Muscle of arm (tissue), 12 donors: Measurements from ENCODE around the gene TBCK. TPM values are rescaled to one million over a fixed set of nuclear protein-coding genes. Genes with fewer than 3 reads are reported as not detected.

Source experiments
- DNase-seq: peaks from one replicate; pipeline ENCODE4 v3.0.0-alpha.2; 2013
- polyA plus RNA-seq, 12 donors: library from polyadenylated mRNA; unstranded; fragments of 120-200 nt; gene quantifications; one replicate each; pipeline ENCODE4 v1.2.1, GENCODE V29; 2013; ENCODE audit not compliant: insufficient read length in 12 of 12

Gene TBCK
- polyA plus RNA-seq, 12 donors, result 12.9 to 39.3 (median 28.9) TPM; not detected in 1

DNA sequence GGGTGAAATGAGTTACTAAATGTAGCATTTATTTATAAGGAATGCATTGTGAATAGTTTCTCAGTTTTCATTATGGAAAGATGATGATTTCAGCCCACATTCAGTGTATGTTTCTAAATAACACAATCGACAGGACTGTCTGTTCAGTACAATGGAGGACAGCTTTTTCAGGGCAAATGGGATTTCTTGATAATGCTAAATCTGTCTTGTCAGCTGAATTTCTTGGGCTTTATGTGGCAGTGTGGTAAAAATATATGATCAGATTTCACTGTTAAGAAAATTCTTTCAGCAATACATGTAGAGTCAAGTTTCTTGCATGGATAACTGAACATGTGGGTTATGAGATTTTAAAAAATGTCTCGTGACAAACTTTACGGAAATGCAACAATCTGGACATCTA, 269.9 kb downstream of the TBCK start:
- DNase-seq, result no peak

DNA sequence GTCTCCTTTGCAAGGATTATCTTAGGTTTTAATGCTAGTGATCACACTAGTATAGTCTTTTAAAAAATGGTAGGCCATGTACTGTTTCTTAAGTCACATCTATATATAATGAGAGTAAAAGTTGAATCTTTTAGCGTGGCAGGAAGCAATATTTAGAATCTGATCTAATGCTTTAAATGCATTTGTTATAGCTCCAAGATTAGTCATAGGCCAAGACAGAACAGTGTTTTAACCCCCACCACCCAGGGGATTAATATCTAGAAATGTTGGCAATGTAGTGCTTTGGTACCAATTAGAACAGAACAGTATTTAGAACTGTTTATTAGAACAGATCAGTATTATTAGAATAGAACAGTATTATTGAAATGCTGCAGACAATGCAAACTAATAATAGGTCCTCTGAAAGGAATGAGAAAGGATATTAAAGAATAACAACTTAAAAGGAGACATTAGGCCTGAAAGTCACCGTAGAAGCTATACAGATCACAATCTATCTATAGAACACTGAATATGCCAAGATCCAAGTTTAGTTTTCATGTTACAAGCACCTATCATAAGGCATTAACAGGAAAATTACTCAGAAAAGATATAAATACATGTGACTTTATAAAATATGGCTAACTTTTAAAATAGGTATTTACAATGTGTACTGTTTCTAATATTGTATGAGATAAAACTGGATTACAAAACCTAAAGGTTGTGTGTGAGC, 274.6 kb downstream of the TBCK start:
- no peak for DNase-seq

DNA sequence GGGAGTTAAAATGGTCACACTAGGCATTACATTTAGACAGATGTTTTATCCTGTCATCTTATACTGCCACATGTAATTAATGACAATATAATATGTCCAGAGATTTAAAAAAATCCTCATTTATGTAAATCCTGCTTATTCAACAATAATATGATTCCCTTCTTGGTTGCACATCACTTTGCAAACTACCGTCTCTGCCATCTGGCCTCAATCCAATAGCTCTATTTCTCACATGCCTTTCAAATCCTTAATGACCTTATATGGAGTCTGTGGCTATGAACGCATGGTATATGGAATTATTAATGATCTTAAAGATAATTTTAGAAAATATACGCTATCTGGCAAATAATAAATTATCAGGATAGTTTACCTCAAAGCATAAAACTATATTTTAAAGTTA, 276.2 kb downstream of the TBCK start:
- DNase-seq, result peak; percentile 12

DNA sequence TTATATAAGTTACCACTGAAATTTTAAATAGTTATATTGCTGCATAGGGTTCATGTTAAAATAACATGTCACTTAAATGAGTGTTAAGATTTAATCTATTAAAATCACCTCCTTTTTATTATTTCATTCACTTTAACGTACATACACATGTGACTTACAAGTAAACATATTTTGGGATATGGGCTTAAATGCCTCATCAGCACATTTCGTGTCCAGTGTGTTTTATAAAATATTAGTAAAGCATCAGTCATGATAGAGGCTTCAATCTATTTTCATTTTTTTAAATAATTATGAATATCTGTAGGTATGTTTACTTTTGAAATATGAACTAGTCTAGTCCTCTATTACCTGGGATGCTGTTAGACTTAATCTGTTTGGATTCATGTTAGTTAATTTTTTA, 277.1 kb downstream of the TBCK start:
- no peak for DNase-seq

DNA sequence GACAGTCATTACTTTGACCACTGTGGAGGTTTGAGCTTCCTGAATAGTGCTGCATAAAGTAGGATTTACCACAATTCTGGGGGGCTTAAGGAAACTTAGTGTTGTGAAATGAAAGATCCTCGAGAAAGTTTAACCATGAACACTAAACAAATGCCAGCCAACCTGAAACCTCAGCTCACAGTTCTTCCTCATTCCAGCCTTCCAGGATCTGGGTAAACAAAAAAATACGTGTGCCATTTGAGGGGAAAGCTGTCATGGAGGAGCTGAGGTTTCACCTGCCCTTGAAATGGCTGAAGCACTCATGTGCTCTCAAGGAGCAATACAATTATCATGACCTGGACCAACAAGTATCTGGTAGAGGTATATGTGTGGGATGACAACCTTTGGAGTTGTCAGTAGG, 278.0 kb downstream of the TBCK start:
- DNase-seq, result no peak

DNA sequence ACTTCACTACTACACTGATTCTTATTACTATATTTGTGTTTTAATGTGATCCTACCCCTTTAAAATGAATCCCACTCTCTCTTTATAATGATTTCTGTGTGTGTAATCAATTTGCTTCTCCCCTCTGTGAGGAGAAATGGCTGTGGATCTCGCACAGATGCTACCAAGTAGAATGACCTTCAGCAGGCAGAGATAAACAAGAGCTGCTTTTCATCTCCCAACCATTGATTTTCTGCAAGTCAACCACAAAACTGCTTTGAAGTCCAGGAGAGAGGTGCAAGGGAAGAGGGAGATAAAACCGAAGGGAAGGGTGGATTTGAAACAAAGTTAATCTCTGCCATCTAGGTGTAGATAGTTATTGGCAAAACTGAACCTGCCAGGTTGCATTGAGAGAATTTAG, 279.2 kb downstream of the TBCK start:
- DNase-seq, result no peak

DNA sequence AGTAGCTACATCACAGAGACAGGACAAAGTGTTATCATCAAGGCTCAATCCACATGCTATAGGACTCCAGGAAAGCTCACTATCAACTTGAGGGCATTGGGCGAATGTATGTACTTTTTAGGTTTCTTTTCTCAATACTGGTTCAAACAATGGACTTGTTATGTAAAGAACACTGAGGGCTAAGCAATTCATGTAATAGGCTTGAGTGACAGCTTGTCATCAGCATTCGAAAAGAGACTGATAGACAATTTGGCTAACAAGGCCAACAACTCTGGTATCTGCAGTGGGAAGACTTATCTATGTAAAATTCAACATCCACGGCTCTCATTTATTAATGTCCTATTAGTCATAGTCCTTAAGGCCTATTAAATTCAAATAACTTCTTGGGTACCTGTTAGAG, 279.7 kb downstream of the TBCK start:
- no peak for DNase-seq

DNA sequence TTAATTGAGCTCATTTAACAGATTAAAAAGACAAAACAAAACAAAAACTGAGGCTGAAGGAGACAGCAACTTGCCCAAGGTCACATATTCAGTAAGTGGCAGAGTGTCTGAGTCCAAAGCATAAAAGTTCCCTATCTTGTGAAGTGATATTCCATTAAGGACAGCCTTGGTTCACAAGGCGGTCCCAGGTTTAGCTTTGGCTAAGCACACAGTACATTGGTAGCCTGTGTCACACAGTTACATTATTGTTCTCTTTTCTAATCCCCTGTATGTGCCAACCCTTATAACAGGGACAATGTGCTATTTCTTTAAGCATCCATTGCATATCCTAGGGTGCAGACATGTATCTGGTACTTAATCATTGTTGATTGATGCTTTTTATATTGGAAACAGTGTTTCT, 280.8 kb downstream of the TBCK start:
- no peak for DNase-seq

DNA sequence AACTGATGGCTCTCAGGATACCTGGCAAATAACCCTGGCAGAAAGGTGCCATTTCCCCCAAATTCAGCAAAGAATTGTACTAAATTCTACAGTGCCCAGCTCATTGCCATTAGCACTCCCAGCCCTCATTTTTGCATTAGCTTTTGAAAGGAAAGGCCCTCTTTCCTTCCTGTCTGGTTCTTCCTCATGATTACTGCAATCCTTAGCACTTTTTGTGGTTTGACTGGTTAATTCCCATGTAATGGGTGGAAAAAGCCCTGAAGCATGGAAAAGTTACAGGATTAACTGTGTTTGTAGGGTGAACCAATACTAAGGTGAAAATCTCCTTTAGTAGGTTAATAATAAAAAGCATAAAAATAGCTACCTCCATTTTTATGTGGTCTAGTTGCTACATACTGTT, 281.3 kb downstream of the TBCK start:
- DNase-seq, result no peak

DNA sequence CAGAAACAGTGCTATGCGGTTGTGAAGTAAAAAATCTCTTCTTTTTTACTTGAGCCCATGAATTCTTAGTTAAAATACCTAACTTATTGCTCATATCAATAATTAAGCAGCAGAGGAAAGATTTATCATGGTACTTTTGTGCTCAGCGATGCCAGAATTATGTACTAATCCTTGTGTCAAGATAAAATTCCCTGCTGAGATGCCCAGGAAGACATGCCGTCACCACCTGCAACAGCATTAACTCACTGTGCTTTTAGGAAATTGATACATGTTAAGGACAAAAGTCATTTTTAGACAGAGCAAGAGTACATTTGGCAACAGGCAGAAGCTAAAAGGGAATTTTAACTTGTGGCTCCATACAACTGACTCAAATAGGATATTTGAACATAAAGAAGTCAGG, 281.8 kb downstream of the TBCK start:
- DNase-seq, result no peak

DNA sequence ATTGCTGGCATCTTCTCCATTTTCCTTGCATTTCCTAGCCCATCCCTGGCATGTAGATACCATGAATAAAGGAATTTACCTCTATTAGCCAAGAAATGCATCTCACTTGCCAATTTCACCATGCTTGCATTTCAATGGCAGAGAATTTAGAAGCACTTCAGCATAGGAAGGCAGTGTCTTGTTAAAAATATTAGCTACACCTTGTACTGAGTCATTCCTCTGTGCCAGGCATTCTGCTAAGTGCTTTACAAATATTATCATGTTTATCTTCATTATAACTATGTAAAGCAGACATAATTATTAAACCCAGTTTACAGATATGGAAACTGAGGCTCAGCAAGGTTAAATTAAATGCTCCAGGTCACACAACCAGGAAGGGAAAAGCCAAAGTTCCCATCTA, 282.5 kb downstream of the TBCK start:
- DNase-seq, result no peak

DNA sequence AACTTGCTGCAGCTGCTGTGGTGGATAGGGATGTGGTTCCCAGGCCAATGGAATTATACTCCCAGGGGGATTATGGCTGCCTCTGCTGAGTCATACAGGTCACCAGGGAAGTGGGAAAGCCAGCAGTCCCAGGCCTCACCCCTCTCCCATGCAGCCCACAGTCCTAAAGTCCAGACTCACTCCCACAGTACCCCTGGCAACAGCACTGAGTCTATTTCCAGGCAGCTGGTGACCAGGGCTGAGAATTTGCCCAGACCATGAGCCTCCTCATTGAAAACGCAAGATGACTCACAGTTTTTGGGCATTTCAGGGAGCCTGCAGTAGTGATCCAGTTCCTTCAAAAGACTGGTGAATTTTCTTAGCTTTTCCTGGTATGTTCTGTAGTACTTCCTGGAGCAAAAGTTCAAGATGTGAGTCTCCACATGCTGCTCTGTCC, 283.1 kb downstream of the TBCK start:
- no peak for DNase-seq

DNA sequence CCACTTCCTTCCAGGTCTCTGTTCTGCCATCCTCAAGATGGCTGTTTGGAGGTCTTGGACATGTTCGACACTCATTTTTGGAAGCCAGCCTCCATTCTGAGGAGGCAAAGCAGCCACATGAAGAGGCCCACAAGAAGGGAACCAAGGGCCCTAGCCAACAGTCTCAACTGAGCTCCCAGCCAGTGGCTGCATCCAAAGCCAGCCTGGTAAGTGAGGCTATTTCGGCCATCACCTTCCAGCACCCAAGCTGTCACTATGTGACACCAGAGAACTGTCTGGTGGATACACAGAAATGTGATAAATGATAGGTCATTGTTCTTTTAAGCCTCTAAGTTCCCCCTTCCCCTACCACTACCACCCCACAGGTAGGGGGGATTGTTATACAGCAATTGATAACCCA, 293.6 kb downstream of the TBCK start:
- no peak for DNase-seq

DNA sequence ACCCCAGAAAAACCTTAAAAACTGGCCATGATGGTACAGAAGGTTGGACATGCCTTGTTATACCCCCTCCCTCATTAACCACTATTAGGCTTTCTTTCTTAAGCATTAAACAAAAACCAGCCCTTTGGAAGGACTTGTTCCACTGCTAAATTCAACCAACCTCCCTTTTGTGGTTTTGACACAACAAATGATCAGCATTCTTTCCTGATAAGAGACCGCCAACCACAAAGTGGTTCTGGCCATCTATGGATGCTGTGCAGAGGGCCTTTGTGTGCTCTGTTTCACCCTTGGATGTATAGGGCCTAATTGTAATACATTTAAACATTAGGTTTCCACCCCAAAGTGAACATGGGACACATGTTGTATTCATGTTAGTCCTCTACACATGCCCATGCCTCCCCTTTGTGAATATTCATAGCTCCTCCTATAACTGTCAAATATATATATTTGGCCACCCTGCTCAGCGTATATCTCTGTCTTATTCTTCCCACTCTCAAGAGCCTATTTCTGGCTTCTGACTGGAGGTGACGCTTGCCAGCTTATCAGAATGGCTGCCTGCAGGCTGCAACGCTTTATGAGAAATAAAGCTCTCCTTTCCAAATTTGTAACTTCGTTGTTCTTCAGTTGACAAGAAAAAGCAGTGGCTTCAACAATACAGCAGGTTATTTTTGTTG, 294.1 kb downstream of the TBCK start:
- DNase-seq, result no peak

DNA sequence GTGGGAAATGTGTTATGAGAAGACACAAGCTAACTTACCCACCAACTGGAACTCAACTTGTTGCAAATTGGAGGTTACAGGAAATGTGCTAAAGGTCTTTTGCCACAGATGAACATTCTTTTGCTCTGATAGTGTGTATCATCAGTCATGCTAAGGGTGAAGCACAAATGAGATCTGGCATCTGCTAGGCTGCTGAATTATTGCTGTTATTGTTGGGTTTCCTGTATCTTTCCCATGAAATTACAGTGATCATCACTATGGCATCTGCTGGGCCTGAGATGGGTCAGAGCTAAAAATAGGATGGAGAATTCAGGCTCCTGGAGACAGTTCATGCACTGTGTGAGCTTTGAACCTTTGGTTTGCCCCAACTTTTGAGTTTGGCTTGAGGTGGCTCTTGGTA, 296.2 kb downstream of the TBCK start:
- no peak for DNase-seq

DNA sequence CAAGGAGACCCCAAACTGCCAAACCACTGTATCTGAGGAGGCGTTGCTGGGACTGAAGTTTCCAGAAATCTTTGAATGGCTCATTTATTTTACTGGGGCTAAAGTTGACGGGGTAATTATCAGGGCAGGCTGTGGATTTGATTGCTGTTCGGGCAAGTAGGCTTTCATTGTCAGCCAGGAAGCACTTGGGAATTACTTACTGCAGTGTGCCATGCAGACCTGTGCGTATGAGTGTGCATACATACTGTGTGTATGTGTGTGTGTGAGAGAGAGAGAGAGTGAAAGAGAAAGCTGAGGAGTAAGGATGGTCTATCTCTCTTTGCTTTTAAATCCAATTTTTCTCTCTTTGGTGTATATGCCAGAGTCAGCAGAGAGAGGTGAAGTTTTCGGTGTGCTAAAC, 298.0 kb downstream of the TBCK start:
- no peak for DNase-seq

DNA sequence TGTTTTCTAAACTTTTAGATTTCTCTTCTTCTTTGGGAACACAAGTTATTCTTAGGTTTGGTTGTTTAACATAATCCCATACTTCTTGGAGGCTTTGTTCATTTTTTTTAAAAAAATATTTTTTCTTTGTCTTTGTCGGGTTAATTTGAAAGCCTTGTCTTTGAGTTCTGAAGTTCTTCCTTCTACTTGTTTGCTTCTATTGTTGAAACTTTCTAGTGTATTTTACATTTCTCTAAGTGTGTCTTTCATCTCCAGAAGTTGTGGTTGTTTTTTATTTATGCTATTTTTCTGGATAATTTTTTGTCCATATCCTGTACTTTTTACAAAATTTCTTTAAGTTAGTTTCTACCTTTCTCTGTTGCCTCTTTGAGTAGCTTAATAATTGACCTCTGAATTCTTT, 304.6 kb downstream of the TBCK start:
- no peak for DNase-seq

DNA sequence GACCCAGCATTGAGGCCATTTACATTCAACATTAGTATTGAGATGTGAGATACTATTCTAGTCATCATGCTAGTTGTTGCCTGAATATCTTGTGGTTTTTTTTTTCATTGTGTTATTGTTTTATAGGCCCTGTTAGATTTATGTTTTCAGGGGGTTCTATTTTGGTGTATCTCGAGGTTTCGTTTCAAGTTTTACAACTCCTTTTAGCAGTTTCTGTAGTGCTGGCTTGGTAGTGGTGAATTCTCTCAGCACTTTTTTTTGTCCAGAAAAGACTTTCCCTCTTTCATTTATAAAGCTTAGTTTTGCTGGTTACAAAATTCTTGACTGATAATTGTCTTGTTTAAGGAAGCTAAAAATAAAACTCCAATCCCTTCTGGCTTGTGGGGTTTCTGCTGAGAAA, 305.2 kb downstream of the TBCK start:
- no peak for DNase-seq

DNA sequence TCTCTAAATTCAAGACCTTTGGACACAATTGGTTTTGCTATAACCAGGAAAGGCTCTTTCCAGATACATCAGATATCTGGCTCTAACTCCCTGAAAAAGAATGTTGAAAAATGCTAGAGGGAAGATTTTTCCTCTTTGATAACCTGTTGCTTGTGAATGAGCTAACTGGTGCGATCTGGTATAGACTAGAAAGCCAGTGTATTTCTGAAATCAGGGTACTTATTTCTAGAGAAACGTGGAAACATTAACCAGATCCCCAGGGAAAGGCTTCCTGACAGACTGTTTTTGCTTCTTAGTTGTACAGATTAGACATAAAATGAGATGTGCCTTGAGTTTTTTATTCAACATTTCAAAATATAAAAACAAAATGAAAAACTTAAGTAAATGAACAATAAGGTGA, 313.0 kb downstream of the TBCK start:
- no peak for DNase-seq

DNA sequence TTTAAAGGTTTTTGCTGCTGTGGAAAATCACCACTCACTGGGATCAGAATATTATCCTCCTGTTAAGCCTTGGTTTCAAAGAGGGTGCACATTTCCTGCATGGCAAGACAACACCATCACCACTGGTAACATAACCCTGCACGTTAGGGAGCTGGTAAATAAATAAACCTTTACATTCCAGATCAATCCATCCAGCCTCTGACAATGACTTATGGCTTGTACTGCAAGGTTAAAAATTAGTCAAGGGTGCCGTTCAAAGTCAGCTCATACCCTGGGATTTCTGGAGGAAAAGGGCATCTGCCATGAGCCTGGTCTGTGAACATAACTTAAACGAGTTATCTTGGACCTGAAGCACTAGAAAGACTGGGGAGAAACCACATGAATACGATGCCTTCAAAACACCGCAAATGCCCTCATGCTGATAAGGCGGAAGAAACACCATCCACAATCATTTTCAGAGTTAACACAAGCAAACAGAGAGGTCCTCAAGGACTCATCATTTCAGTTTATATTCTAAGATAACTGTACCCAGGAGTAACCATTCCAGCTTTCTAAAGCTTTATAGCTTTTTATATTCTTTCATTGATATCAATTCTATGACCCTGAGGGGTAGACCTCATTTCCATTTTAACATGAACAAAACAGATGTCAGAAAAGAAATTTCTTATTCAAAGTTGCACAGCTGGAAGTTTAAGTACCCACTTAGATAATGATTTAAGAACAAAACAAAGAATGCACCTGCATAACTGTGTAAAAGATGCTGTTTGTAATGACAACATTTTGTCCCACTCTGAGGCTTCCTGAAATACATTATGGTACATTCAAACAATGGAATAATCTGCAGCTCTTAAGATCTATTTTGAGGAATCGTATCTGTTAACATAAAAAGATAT, 317.6 kb downstream of the TBCK start:
- DNase-seq, result no peak

DNA sequence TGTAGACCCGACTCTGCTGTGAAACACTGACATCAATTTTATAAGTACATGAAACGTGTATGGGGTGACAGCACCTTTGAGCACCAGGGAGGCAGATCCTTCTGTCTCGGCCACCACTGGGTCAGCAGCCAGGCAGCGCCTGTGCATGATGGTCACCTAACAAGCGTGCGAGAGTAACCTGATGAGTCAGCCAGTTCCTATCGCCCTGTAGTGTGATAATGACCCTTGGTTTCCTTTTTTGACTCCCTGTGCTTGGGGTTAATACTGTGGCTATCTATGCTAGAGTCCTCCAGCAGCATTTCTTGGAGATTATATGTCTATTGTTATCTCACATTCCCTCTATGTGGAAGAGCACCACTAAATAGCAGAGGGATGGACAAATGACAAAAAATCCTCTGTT, 319.2 kb downstream of the TBCK start:
- no peak for DNase-seq

DNA sequence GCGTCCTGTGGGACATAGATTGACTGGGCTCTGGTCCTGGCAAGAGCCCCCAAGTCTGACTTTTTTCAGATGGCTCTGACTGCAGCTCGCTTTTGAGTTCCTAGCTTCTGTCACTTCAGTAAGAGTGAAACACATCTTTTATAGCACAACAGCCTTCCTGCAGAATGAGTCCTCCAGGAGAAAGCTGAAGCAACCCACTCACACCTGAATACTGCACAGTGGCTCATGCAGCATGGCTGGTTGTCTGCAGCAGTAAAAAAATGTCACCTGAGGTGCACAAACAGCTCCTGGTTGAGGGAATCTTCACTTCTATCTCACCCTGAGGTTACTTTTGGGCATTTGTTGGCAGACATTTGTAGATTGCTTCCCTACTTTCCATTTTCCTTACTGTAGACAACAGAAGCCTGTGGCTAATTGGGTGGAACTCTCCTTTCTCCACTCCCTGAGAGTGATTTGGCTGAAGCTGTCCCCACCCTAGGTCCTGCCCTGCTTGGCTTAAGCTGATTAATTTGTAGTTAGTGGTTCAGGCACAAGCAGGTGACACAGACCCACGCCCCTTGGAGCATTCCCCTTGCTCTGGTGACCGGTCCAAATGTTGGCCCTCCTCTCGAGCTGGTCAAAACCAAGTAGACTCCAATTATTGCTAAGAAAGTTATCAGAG, 321.0 kb downstream of the TBCK start:
- DNase-seq, result no peak
